Measurements from ENCODE around the gene EZR. TPM values are rescaled to one million over a fixed set of nuclear protein-coding genes. Genes with fewer than 3 reads are reported as not detected.

The EZR gene
- total and polyA plus RNA-seq, 2 of the 13 experiments (the other 11 are each of a cell fraction or from before 2014, with no cell fraction given), result 34.7 to 60.3 TPM

GRCh38 chr6:158815379-158815724, 3.8 kb downstream of the EZR start:
- 17% methylated on average over 2 of the region's 2 CpGs for WGBS (ENCODE audit: low lambda C conversion rate)
- CTCF ChIA-PET (ENCODE audit: low intra/inter-chr PET ratio, low total read pairs), result no interaction called here
- H3K36me3 ChIP-seq (replicated peaks in 1 of 2; ENCODE audit: control insufficient read depth in 1 of 2, insufficient read depth in 2 of 2, low read length in 2 of 2), result peaks cover 5 to 11% of the 10 kb centered on the region in 2 experiments; a peak in 4 of 5 replicates
- no peak overlapping the region; a peak in 2 of 6 replicates for H3K4me3 ChIP-seq (replicated peaks in 1 of 3; ENCODE audit: insufficient read depth in 1 of 3, low read depth in 2 of 3, low read length in 3 of 3)
- in situ Hi-C loops (cut with HindIII; ENCODE audit: extremely low pct_ligation_motif_present, low pct_unique_long_range_greater_than_20kb) (no loop called here), intact Hi-C loops (cut with micrococcal nuclease; ENCODE audit: unreplicated experiment) (loop anchor here (2.0 to 5.0 kb wide), 2 partner anchors 17 to 37 kb away; no protein-coding TSS in a partner anchor)
- POLR2A ChIA-PET, result no interaction called here
- peaks cover 20% of the 10 kb centered on the region; the same call in 1 of the 2 replicates for H4K20me1 ChIP-seq (ENCODE audit: insufficient read depth, low read length)
- H3K4me2 ChIP-seq (ENCODE audit: low read depth, low read length), result peak overlapping the region; percentile 94
- no peaks in the 10 kb centered on the region for H3K9me3 ChIP-seq (ENCODE audit: low read length)
- H3K79me2 ChIP-seq (ENCODE audit: insufficient read depth, low read length), result peaks cover 57% of the 10 kb centered on the region
- H3K27me3 ChIP-seq (ENCODE audit: control insufficient read depth in 1 of 2, insufficient read depth in 2 of 2, low read length in 2 of 2), result no peaks in the 10 kb centered on the region
- H3K9ac ChIP-seq (ENCODE audit: insufficient read depth, low read depth, low read length), result no peak overlapping the region
- FAIRE-seq (peak; percentile 96), ATAC-seq (peak; percentile 9), DNase-seq (ENCODE audit: low spot score) (peak; percentile 92)
- no TSS peak for BruUV-seq (replicated peaks)
- peaks cover 76% of the 10 kb centered on the region for H3K4me1 ChIP-seq (ENCODE audit: insufficient read depth, low read length)
- no peak overlapping the region for H2AFZ ChIP-seq (ENCODE audit: low read length)
- peak overlapping the region; percentile 51 for H3K27ac ChIP-seq (ENCODE audit: extremely low read length, insufficient read depth, low read length)
- TF ChIP-seq NFYB (CRISPR knock-in tag; IDR thresholded peaks at IDR 0.05), result no peak
- peak; percentile 64; the same call in 1 of the 2 replicates for TF ChIP-seq ZNF331 (CRISPR knock-in tag; IDR thresholded peaks at IDR 0.05)
- no peak for TF ChIP-seq HNRNPUL1 (IDR thresholded peaks at IDR 0.05; ENCODE audit: low read depth, low read length)
- TF ChIP-seq SOX6 (IDR thresholded peaks at IDR 0.05), result no peak
- TF ChIP-seq SOX6 (CRISPR knock-in tag; IDR thresholded peaks at IDR 0.05), result peak; percentile 74
- TF ChIP-seq KDM1A (CRISPR knock-in tag; IDR thresholded peaks at IDR 0.05), result peak; percentile 70; the same call in 1 of the 2 replicates
- no peak for TF ChIP-seq CEBPZ (IDR thresholded peaks at IDR 0.05; ENCODE audit: low read length)
- no peak for TF ChIP-seq PHF5A (CRISPR knock-in tag; IDR thresholded peaks at IDR 0.05; ENCODE audit: low read depth, unreplicated experiment)
- no peak for TF ChIP-seq ZNF883 (CRISPR knock-in tag; IDR thresholded peaks at IDR 0.05; ENCODE audit: not compliant biosample characterization)
- peak; percentile 56; the same call in 1 of the 2 replicates for TF ChIP-seq KDM6A (CRISPR knock-in tag; IDR thresholded peaks at IDR 0.05; ENCODE audit: low read depth)
- TF ChIP-seq HNF4G (IDR thresholded peaks at IDR 0.05; ENCODE audit: borderline replicate concordance, low read depth, low read length), result peak; percentile 54; the same call in 1 of the 2 replicates
- no peak for TF ChIP-seq HNF4G (CRISPR knock-in tag; IDR thresholded peaks at IDR 0.05; ENCODE audit: borderline replicate concordance, low read depth)
- TF ChIP-seq HIC2 (CRISPR knock-in tag; IDR thresholded peaks at IDR 0.05; ENCODE audit: low read depth), result peak; percentile 55; the same call in 1 of the 2 replicates
- peak; percentile 54 for TF ChIP-seq XRCC5 (optimal IDR thresholded peaks at IDR 0.05; ENCODE audit: low read length)
- peak; percentile 47; the same call in 1 of the 2 replicates for TF ChIP-seq ZNF362 (CRISPR knock-in tag; IDR thresholded peaks at IDR 0.05; ENCODE audit: borderline replicate concordance)
- TF ChIP-seq ZNF597 (CRISPR knock-in tag; IDR thresholded peaks at IDR 0.05), result no peak
